RWPE2 (cell line): Measurements from ENCODE around the gene OSTN.

ENCODE experiments used
- ATAC-seq: fragments of 200-7000 bp; cut with Tn5 transposase; 3 replicates; pipeline ENCODE4 v1.9.1; 2021; ENCODE audit warnings: low read depth
- DNase-seq: peaks from one replicate; pipeline ENCODE4 v3.0.0-alpha.2; 2020; ENCODE audit warnings: low spot score
- H3K27ac ChIP-seq: fragments of 450-650 bp; 2 replicates; pipeline ENCODE4 v1.5.1; 2017; ENCODE audit warnings: mild to moderate bottlenecking; ENCODE audit not compliant: poor library complexity, severe bottlenecking
- H3K27me3 ChIP-seq: fragments of 250-450 bp; sonication (Bioruptor Pico); 2 replicates; pipeline ENCODE4 v1.5.1; 2021; ENCODE audit warnings: mild to moderate bottlenecking, moderate library complexity; ENCODE audit not compliant: insufficient read depth, poor library complexity, severe bottlenecking
- H3K36me3 ChIP-seq: fragments of 250-450 bp; sonication (Bioruptor Pico); 2 replicates; pipeline ENCODE4 v1.5.1; 2020; ENCODE audit warnings: low read depth, mild to moderate bottlenecking, moderate library complexity
- H3K4me1 ChIP-seq: fragments of 250-450 bp; sonication (Bioruptor Pico); 2 replicates; pipeline ENCODE4 v1.5.1; 2021; ENCODE audit warnings: mild to moderate bottlenecking, moderate library complexity; ENCODE audit not compliant: insufficient read depth, poor library complexity, severe bottlenecking
- H3K4me3 ChIP-seq: fragments of 250-450 bp; sonication (Bioruptor Pico); 2 replicates; pipeline ENCODE4 v1.5.1; 2021; ENCODE audit warnings: mild to moderate bottlenecking, moderate library complexity; ENCODE audit not compliant: severe bottlenecking
- H3K9me3 ChIP-seq: fragments of 250-450 bp; sonication (Bioruptor Pico); 2 replicates; pipeline ENCODE4 v1.5.1; 2021; ENCODE audit warnings: mild to moderate bottlenecking, moderate library complexity; ENCODE audit not compliant: severe bottlenecking
- CTCF ChIP-seq: fragments of 450-650 bp; IDR thresholded peaks from one replicate; pipeline ENCODE4 v1.5.1; 2017; ENCODE audit warnings: mild to moderate bottlenecking, moderate library complexity; ENCODE audit not compliant: poor library complexity, severe bottlenecking

OSTN gene

GRCh38 chr3:191280111-191280510, 81.1 kb downstream of the OSTN start:
- Histone ChIP-seq H3K27me3 (no peaks in the 10 kb centered on the region), H3K27ac (no peak overlapping the region), H3K9me3 (no peaks in the 10 kb centered on the region), H3K36me3 (no peaks in the 10 kb centered on the region), H3K4me1 (no peaks in the 10 kb centered on the region), H3K4me3 (no peak overlapping the region)
- DNase-seq = no peak
- no peak for TF ChIP-seq CTCF
- ATAC-seq = no peak

GRCh38 chr3:191280882-191281281, 81.8 kb downstream of the OSTN start:
- DNase-seq (no peak), ATAC-seq (no peak)
- TF ChIP-seq CTCF = no peak
- H3K4me3 ChIP-seq = no peak overlapping the region
- H3K4me1 ChIP-seq = no peaks in the 10 kb centered on the region
- H3K27me3 ChIP-seq = no peaks in the 10 kb centered on the region
- H3K9me3 ChIP-seq = no peaks in the 10 kb centered on the region
- no peaks in the 10 kb centered on the region for H3K36me3 ChIP-seq
- no peak overlapping the region for H3K27ac ChIP-seq

GRCh38 chr3:191282251-191283185, 83.5 kb downstream of the OSTN start:
- no peak overlapping the region for H3K27ac ChIP-seq
- DNase-seq = no peak
- no peaks in the 10 kb centered on the region for H3K36me3 ChIP-seq
- H3K4me3 ChIP-seq = no peak overlapping the region
- H3K9me3 ChIP-seq = no peaks in the 10 kb centered on the region
- ATAC-seq = no peak
- H3K4me1 ChIP-seq = no peaks in the 10 kb centered on the region
- TF ChIP-seq CTCF = no peak
- no peaks in the 10 kb centered on the region for H3K27me3 ChIP-seq

- ATAC-seq (no peak), DNase-seq (no peak)
- H3K4me1 ChIP-seq = no peaks in the 10 kb centered on the region
- TF ChIP-seq CTCF = no peak
- no peak overlapping the region for H3K27ac ChIP-seq
- no peak overlapping the region for H3K4me3 ChIP-seq
- H3K36me3 ChIP-seq = no peaks in the 10 kb centered on the region
- H3K9me3 ChIP-seq = no peaks in the 10 kb centered on the region
- no peaks in the 10 kb centered on the region for H3K27me3 ChIP-seq
These were observed 84.4 kb downstream of the OSTN start for GRCh38 chr3:191283400-191283799.

GRCh38 chr3:191290311-191291025, 91.4 kb downstream of the OSTN start:
- Histone ChIP-seq H3K9me3 (no peaks in the 10 kb centered on the region), H3K27me3 (no peaks in the 10 kb centered on the region), H3K4me1 (no peaks in the 10 kb centered on the region), H3K4me3 (no peak overlapping the region), H3K27ac (no peak overlapping the region), H3K36me3 (no peaks in the 10 kb centered on the region)
- no peak for TF ChIP-seq CTCF
- no peak for ATAC-seq
- no peak for DNase-seq
